Measurements from ENCODE around the gene GPRIN3.

Gene GPRIN3

DNA sequence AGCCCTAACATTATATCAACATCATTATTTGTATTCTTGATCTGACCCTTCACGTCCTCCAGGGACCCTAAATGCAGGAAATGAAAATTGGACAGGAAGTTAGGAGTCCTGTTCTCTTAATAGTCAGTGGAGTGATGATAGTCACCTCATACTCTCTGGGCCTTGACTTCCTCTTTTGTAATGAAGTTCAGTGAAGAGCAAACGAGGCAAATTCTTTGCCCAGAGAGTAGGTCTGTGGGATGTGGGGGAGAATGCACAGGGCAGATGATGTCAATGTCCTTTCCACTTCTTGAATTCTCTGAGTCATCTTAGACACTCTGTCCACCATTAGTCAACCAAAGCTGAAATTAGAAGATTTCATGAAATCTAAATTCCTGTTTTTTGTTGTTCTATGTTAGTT, 17.1 kb upstream of the GPRIN3 start:
- ChIA-PET CTCF (interaction anchor here (0.5 kb wide), 1 partner anchor 44 kb away, joined by 3 read pairs; no protein-coding TSS in a partner anchor), POLR2A (no interaction called here)
- Histone ChIP-seq H3K4me3 (ENCODE audit: low read depth, low read length) (no peak overlapping the region), H3K36me3 (ENCODE audit: control insufficient read depth in 2 of 2, insufficient read depth in 1 of 2, low read length in 2 of 2) (no peaks in the 10 kb centered on the region), H3K4me1 (ENCODE audit: control insufficient read depth, insufficient read depth, low read length) (no peaks in the 10 kb centered on the region), H3K27ac (ENCODE audit: extremely low read depth, low read depth, low read length) (no peak overlapping the region), H3K9me3 (ENCODE audit: control insufficient read depth, insufficient read depth, low read depth, low read length) (no peaks in the 10 kb centered on the region)
- TF ChIP-seq GFI1B (tag by site-specific recombination; IDR thresholded peaks at IDR 0.05) (no peak), GLI4 (tag by site-specific recombination; IDR thresholded peaks at IDR 0.05) (no peak), ZFP69B (tag by site-specific recombination; IDR thresholded peaks at IDR 0.05) (no peak), ZNF311 (tag by site-specific recombination; IDR thresholded peaks at IDR 0.05; ENCODE audit: borderline replicate concordance) (no peak)

DNA sequence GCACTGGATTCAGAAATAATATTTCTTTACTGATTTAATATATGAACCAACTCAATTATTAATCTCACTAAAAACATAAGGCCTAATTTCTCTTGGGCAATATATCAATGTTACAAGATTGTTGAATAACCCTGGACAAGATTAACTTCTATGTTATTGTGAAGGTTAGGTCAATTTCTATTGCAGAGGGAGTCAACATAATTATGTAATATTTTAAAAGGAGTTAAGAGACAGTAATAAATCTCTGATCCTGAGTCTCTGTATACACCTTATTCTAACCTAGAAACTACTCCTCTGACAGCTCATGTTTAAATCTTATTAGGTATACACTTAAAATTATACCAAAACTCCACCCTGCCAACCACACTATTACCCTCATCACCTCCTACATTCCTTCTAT, 15.1 kb upstream of the GPRIN3 start:
- Histone ChIP-seq H3K9me3 (ENCODE audit: control insufficient read depth, insufficient read depth, low read depth, low read length) (no peaks in the 10 kb centered on the region), H3K4me3 (ENCODE audit: low read depth, low read length) (no peak overlapping the region), H3K27ac (ENCODE audit: extremely low read depth, low read depth, low read length) (no peak overlapping the region), H3K4me1 (ENCODE audit: control insufficient read depth, insufficient read depth, low read length) (no peaks in the 10 kb centered on the region), H3K36me3 (ENCODE audit: control insufficient read depth in 2 of 2, insufficient read depth in 1 of 2, low read length in 2 of 2) (no peaks in the 10 kb centered on the region)
- ChIA-PET CTCF (no interaction called here), POLR2A (no interaction called here)
- TF ChIP-seq ZNF792 (tag by site-specific recombination; IDR thresholded peaks at IDR 0.05) (no peak), ZNF664 (tag by site-specific recombination; IDR thresholded peaks at IDR 0.05) (no peak), ZEB2 (tag by site-specific recombination; IDR thresholded peaks at IDR 0.05) (no peak), ZNF121 (tag by site-specific recombination; IDR thresholded peaks at IDR 0.05) (no peak), IKZF3 (tag by site-specific recombination; IDR thresholded peaks at IDR 0.05) (no peak), ZNF184 (tag by site-specific recombination; IDR thresholded peaks at IDR 0.05) (no peak), HOXA7 (CRISPR knock-in tag; IDR thresholded peaks at IDR 0.05; ENCODE audit: borderline replicate concordance) (no peak), ZNF670 (tag by site-specific recombination; IDR thresholded peaks at IDR 0.05; ENCODE audit: low read depth) (no peak), KLF16 (tag by site-specific recombination; IDR thresholded peaks at IDR 0.05) (no peak), ZBTB8A (tag by site-specific recombination; IDR thresholded peaks at IDR 0.05) (no peak)
- TF ChIP-seq, protein P1, sequence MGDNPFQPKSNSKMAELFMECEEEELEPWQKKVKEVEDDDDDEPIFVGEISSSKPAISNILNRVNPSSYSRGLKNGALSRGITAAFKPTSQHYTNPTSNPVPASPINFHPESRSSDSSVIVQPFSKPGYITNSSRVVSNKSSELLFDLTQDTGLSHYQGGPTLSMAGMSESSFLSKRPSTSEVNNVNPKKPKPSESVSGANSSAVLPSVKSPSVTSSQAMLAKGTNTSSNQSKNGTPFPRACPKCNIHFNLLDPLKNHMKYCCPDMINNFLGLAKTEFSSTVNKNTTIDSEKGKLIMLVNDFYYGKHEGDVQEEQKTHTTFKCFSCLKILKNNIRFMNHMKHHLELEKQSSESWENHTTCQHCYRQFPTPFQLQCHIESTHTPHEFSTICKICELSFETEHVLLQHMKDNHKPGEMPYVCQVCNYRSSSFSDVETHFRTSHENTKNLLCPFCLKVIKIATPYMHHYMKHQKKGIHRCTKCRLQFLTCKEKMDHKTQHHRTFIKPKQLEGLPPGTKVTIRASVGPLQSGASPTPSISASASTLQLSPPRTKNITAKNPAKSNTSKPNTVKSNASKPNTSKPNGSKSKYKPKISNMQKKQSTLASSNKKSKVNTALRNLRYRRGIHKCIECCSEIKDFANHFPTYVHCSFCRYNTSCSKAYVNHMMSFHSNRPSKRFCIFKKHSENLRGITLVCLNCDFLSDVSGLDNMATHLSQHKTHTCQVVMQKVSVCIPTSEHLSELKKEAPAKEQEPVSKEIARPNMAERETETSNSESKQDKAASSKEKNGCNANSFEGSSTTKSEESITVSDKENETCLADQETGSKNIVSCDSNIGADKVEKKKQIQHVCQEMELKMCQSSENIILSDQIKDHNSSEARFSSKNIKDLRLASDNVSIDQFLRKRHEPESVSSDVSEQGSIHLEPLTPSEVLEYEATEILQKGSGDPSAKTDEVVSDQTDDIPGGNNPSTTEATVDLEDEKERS (tag by site-specific recombination; IDR thresholded peaks at IDR 0.05): no peak
- TF ChIP-seq, protein P2, sequence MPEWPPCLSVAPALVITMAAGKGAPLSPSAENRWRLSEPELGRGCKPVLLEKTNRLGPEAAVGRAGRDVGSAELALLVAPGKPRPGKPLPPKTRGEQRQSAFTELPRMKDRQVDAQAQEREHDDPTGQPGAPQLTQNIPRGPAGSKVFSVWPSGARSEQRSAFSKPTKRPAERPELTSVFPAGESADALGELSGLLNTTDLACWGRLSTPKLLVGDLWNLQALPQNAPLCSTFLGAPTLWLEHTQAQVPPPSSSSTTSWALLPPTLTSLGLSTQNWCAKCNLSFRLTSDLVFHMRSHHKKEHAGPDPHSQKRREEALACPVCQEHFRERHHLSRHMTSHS (tag by site-specific recombination; IDR thresholded peaks at IDR 0.05): no peak
- TF ChIP-seq, protein P3, sequence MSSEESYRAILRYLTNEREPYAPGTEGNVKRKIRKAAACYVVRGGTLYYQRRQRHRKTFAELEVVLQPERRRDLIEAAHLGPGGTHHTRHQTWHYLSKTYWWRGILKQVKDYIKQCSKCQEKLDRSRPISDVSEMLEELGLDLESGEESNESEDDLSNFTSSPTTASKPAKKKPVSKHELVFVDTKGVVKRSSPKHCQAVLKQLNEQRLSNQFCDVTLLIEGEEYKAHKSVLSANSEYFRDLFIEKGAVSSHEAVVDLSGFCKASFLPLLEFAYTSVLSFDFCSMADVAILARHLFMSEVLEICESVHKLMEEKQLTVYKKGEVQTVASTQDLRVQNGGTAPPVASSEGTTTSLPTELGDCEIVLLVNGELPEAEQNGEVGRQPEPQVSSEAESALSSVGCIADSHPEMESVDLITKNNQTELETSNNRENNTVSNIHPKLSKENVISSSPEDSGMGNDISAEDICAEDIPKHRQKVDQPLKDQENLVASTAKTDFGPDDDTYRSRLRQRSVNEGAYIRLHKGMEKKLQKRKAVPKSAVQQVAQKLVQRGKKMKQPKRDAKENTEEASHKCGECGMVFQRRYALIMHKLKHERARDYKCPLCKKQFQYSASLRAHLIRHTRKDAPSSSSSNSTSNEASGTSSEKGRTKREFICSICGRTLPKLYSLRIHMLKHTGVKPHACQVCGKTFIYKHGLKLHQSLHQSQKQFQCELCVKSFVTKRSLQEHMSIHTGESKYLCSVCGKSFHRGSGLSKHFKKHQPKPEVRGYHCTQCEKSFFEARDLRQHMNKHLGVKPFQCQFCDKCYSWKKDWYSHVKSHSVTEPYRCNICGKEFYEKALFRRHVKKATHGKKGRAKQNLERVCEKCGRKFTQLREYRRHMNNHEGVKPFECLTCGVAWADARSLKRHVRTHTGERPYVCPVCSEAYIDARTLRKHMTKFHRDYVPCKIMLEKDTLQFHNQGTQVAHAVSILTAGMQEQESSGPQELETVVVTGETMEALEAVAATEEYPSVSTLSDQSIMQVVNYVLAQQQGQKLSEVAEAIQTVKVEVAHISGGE (tag by site-specific recombination; conservative IDR thresholded peaks at IDR 0.05; ENCODE audit: low read depth): no peak

All from HEK293 (cell line).